ENCODE measurements around the gene CD160. TPM values are rescaled to one million over a fixed set of nuclear protein-coding genes. Genes with fewer than 3 reads are reported as not detected.

Gene CD160, protein sequence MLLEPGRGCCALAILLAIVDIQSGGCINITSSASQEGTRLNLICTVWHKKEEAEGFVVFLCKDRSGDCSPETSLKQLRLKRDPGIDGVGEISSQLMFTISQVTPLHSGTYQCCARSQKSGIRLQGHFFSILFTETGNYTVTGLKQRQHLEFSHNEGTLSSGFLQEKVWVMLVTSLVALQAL
- not detected in 2 replicates for total RNA-seq

DNA sequence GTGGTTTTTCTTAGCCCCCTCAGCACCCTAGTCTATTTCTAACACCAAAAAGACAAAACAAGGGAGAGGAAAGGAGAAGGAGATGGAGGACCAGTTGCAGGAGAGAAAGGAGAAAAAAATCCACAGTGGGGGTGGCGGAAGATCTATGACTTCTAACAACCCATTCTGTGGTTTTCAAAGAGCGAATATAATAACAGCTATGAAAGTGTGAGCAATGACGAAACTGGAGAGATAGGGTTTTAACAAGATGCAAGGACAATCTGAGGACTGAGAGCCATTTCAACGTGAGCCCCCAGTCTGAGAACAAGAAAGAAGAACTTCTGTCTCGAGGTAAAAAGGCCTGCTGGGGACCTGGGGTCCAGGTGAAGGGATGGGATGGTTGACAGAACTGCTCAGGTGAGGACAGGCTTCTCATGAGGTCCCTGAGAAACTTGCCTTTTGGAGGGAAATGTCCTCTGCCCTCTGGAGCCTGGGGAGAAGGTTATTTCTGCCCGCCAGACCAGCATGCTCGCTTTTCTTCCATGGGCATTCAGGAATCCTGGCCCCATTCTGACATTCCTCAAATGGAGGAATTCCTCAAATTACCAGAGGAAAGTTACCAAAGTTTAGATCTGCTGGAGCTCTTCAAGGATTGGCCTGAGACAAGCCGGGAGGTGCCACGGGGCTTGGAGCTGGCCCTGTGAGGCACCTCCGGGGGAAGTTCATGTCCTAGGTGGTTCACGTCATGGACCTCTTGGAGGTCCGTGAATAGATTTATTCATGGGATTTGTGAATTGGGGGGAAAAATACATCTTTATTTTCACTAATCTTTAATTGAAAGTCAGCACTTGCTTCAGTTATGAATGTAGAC lies at the start of gene CD160:
Gene CD160, plus strand, starts transcription at position 270 of the 850 bp plus-strand sequence. CDS start 8,829 bp downstream, outside the sequence.

DNA sequence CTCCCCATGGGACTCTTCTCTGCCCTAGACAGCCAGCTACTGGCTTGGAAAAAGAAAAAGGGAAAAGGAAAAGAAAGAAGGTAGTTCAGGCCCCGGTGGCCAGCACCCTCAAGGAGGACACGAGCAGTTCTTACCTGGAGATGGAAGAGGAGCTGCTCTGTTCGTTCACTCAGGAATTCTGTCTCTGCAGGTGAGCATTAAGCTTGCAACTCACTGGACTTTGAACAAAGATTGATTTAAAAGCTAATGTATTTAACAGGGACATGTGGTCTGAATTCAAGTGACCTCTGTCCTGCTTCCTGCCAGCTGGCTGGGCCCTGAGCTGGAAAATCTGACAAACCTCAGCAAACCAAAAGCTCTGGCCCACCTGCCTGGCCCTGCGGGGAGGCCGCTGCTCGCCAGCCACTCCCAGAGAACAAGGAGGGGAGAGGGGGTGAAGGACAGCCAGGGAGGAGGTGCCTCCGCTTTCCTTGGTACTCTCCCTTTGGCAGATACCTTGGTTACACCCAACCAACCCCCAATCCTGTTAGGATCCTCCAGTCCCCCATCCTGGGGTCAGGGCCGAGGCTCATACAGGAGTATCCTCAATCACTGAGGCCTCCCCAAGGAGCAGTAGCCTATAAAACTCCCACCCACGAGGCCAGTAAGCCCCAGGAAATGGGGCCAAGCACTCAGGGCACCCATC lies 12.0 kb upstream of the CD160 start, which contains the start of gene PDZK1:
Gene PDZK1, minus strand, starts transcription at position 186 of the 685 bp plus-strand sequence. CDS start 19,347 bp downstream, outside the sequence.

Other genes starting within 250 kb of the CD160 start
- 15.7 and 16.1 TPM in 2 replicates for gene GPR89A, start 111.5 kb upstream of the CD160 start, total RNA-seq
- 0.49 and 11.3 TPM in 2 replicates for gene PDZK1, start 12.1 kb upstream of the CD160 start, total RNA-seq
- gene RNF115, start 104.6 kb downstream of the CD160 start, total RNA-seq, result 7.7 and 9.4 TPM in 2 replicates
- gene POLR3C, start 104.7 kb downstream of the CD160 start, total RNA-seq, result 29.5 and 30.5 TPM in 2 replicates
- 2.8 and 4.1 TPM in 2 replicates for gene NUDT17, start 126.1 kb downstream of the CD160 start, total RNA-seq
- gene PIAS3, start 139.6 kb downstream of the CD160 start, total RNA-seq, result 29.7 and 31.9 TPM in 2 replicates
- 0.13 and 0.49 TPM in 2 replicates for gene ANKRD35, start 166.4 kb downstream of the CD160 start, total RNA-seq
- 3.1 and 8.4 TPM in 2 replicates for gene ITGA10, start 190.6 kb downstream of the CD160 start, total RNA-seq
- gene PEX11B, start 199.2 kb downstream of the CD160 start, total RNA-seq, result 20.7 and 30.2 TPM in 2 replicates
- gene RBM8A, start 208.0 kb downstream of the CD160 start, total RNA-seq, result 54.4 and 130 TPM in 2 replicates
- gene LIX1L, start 238.5 kb downstream of the CD160 start, total RNA-seq, result 30.0 and 32.6 TPM in 2 replicates
- gene ANKRD34A, start 245.1 kb downstream of the CD160 start, total RNA-seq, result 1.0 and 1.1 TPM in 2 replicates
- 6.5 and 12.9 TPM in 2 replicates for gene POLR3GL, start 245.2 kb downstream of the CD160 start, total RNA-seq

Measured in mesangial cell (primary cell).